HUDEP-2 (cell line): ENCODE measurements around the gene ZFP2.
"Not testable (repeated sequence)": the region's sequence is repeated elsewhere in the genome, so short reads cannot be mapped to it uniquely, and the experiment has no call there.

Experiments used
- DNase-seq, 76 experiments: peaks; one replicate each; lab custom pipeline; 2025; ENCODE audit not compliant: unreplicated experiment in 76 of 76; lab: John Stamatoyannopoulos, UW

Gene ZFP2

DNA sequence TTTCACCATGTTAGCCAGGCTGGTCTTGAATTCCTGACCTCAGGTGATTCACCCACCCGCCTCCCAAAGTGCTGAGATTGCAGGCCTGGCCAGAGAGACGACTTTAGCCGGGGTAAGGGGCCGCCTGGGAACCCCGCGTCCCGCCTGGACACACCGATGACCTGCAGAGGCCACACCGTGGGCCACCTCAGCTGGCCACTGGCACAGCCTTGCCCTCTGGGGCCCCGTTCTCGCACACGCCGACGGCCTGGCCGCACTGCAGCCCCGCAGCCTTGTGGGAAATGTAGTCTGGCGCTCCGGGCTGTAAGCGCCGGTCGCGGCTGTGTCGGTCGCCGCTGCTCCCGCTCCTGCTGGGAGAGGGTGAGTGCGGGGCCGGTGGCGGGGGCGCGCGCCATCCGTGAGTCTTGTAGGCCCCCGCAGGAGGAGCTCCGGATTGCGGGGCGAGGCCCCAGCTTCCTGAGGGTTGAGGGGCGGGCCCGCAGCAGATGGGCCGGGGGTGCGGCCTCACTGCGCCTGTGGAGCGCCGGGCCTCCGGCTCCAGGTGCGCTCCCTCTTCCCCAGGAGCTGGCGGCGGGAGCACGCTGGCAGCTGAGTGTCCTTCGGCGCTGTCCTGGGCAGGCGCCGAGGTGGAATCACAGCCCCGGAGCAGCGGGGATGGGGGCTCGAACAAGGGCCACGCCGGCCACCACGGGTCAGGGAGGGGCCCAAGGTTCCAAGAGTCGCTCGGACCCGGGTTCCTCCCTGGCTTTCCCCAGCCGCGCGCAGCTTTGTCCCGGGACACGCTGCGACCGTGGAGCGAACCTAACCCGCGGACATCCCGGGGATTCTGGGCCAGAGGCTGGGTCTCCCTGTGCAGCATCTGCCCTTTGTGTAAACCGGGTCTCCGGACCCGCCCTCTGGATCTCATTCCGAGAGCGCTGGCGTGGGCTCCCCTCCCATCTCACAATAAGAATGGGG is at the start of gene ZFP2:
ZFP2 (plus strand) TSS at position 299 of the 957 bp plus-strand sequence. CDS start 35,401 bp downstream, outside the sequence.
- DNase-seq, result no peak

DNA sequence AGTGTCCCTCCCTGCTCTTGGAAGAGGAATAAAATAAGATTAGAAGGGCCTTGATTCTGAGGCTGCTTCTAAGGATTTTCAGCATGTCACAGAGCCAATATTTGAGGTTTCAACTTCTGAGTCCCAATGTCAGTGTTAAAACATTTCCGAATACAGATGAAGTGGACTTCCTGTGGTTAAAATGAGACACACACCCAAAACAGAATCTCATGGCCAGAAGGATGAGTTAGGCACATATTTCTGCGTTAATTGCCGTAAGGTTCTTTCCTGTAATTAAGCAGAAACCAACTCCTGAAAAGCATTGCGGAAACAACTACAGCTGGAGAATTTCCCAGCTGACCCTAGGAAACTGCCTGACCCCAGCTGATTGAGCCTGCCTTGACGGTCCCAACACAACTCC is 46.4 kb upstream of the ZFP2 start:
- DNase-seq, result no peak

GRCh38 chr5:178851951-178852350 is 43.8 kb upstream of the ZFP2 start:
- no peak for DNase-seq

DNA sequence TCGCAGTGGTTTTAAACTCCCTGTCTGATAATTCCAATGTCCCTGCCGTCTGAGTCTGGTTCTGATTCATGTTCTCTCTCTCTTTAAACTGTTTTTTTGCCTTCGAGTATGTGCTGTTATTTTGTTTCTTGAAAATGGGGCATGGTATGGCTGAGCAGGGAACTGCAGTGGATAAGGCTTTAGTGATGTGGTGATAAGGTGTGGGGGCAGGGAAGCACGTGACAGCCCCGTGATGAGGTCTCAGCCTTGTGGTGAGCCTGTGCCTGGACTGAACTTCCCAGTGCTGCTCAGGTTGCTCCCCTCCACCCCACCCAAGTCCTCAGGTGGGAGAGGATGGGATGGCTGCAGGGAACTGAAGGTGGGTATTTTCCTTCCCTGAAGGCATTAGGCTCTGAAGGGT is 41.4 kb upstream of the ZFP2 start:
- no peak for DNase-seq

GRCh38 chr5:178859625-178860521 is 35.8 kb upstream of the ZFP2 start, which contains the start of gene ZNF354B:
Gene ZNF354B, plus strand, starts transcription at chr5:178859953. Its CDS starts 1,095 bp downstream, at chr5:178861048.
- DNase-seq, result peak in 75 of 76 experiments; percentile 9 to 78 (median 63)

DNA sequence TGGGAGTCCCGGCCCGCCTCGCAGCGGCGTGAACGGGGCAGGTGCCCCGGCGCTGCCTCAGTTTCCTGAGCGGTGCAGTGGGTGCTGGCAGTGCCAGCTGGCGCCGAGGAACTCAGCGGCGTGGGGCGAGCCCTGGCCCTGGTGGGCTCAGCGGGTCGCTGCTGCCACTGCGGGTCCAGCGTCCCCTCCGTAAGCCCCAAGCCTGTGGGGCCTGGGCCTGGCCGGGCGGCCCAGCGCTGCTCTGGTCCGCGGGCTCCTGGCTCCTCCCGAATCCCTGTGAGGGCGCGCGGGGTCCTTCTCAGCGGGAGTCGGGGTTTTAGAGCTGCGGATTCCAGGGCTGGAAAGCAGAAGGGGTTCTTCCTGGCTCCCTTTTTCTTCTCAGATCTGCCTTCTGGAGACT is 35.1 kb upstream of the ZFP2 start:
- not testable (repeated sequence) for DNase-seq

DNA sequence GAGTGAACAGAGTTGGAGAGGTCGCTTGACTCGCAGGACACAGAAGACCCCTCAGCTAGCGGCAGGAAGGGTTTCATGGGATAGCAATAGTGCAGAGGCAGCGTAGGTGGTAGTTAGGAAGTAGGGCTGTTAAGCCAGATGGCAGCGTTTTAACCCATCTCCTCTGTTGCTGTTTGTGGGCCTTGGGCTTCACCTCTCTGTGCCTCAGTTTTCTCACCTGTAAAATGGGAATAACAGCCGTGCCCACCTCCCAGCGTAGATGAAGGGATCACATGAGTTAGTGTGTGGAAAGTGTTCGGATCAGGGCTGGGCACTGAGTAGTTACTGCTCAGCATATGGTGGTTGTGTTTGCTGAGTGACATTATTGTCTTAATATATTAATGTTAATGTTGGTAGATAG is 34.1 kb upstream of the ZFP2 start:
- DNase-seq, result no peak

DNA sequence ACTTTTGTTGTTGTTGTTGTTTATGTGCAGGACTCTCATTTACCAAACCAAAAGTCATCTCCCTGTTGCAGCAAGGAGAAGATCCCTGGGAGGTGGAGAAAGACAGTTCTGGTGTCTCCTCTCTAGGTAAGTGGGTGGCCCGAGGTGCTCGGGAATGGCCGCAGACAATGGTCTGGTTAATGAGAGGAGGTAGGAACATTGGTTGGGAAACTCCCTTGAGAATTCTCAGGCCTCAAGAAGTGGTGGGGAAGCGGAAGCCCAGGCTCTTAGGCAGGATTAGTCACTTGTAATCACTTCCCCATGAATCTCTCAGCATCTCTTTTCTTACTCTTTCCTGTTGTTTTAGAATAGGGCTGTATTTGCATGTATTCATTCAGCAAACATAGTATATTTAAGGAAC is 28.8 kb upstream of the ZFP2 start:
- no peak for DNase-seq

DNA sequence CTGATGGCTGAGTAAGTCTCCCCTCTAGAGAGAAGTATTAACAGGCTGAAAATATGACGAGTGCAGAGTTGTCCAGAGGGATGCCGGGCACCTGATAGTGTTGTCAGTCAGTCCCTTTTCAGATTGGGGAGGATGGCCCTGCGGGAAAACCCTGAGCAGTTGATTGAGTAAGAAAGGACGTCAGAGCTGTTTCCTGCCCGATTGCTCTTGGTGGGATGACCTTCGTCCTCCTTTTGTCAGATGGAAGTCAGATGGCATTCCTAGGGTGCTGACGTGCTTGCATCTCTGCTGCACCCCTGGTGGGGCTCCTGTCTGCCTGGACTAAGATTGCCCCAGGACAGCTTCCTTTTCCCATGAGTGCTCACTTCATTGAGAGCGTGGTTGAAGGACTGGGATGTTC is 26.1 kb upstream of the ZFP2 start:
- DNase-seq, result no peak

GRCh38 chr5:178870411-178870810 is 25.3 kb upstream of the ZFP2 start:
- no peak for DNase-seq

DNA sequence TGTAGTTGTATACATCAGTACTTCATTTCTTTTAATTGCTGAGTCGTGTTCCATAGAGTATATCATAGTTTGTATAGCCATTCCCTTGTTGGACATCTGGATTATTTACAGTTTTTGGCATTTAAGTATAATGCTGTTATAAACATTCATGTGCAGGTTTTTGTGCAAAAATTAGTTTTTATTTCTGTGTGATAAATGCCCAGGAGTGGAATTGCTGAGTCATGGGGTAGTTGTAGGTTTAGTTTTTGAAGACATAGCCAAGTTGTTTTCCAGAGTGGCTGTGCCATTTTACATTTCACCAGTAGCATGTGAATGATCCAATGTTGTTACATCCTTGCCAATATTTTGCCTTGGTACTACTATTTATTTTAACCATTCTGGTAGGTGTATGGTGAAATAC is 23.4 kb upstream of the ZFP2 start:
- DNase-seq, result no peak

DNA sequence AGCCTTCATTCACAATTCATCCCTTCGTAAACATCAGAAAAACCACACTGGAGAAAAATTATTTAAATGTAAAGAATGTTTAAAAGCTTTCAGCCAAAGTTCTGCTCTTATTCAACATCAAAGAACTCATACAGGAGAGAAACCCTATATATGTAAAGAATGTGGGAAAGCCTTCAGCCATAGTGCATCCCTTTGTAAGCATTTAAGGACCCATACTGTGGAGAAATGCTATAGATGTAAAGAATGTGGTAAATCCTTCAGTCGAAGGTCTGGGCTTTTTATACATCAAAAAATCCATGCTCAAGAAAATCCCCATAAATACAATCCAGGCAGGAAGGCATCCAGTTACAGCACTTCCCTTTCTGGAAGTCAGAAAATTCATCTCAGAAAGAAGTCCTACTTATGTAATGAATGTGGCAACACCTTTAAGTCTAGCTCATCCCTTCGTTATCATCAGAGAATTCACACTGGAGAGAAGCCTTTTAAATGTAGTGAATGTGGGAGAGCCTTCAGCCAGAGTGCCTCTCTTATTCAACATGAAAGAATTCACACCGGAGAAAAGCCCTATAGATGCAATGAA is 12.5 kb upstream of the ZFP2 start:
- not testable (repeated sequence) for DNase-seq

DNA sequence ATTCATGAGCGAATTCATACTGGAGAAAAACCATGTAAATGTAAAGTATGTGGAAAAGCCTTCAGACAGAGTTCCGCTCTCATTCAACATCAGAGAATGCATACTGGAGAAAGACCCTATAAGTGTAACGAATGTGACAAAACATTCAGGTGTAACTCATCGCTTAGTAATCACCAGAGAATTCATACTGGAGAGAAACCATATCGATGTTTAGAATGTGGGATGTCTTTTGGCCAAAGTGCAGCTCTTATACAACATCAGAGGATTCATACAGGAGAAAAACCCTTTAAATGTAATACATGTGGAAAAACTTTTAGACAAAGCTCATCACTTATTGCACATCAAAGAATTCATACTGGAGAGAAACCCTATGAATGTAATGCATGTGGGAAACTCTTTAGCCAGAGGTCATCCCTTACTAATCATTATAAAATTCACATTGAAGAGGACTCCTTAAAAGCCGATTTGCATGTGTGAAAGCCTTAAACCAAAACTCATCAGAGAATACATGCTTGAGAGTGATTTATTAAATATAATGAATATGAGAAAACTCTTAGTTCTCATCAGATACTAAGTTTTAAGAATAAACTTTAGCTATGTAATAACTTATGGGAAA is 11.8 kb upstream of the ZFP2 start:
- no peak for DNase-seq

- DNase-seq, result no peak
Observed at GRCh38 chr5:178899289-178899688, 3.6 kb downstream of the ZFP2 start.

- DNase-seq, result no peak
Observed at GRCh38 chr5:178902849-178903248, 7.1 kb downstream of the ZFP2 start.

DNA sequence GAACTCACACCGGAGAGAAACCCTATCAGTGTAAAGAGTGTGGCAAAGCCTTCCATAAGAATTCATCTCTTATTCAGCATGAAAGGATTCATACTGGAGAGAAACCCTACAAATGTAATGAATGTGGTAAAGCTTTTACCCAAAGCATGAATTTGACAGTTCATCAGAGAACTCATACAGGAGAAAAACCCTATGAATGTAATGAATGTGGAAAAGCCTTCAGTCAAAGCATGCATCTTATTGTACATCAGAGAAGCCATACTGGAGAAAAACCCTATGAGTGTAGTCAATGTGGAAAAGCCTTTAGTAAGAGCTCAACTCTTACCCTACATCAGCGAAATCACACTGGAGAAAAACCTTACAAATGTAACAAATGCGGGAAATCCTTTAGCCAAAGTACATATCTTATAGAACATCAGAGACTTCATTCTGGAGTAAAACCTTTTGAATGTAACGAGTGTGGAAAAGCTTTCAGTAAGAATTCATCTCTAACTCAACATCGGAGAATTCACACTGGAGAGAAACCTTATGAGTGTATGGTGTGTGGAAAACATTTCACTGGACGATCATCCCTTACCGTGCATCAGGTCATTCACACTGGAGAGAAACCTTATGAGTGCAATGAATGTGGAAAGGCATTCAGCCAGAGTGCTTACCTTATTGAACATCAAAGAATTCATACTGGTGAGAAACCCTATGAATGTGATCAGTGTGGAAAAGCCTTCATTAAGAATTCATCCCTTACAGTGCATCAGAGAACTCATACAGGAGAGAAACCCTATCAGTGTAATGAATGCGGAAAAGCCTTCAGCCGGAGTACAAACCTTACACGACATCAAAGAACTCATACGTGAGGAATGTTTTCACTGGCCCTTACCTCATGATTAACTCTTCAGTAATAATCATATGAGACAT is 36.4 kb downstream of the ZFP2 start:
- DNase-seq, result no peak

- DNase-seq, result no peak
Observed at GRCh38 chr5:178940569-178941360, 45.1 kb downstream of the ZFP2 start, which contains the start of gene ZNF454. Gene ZNF454, plus strand, starts transcription at chr5:178941198. Its CDS starts 1,594 bp downstream, at chr5:178942792.

DNA sequence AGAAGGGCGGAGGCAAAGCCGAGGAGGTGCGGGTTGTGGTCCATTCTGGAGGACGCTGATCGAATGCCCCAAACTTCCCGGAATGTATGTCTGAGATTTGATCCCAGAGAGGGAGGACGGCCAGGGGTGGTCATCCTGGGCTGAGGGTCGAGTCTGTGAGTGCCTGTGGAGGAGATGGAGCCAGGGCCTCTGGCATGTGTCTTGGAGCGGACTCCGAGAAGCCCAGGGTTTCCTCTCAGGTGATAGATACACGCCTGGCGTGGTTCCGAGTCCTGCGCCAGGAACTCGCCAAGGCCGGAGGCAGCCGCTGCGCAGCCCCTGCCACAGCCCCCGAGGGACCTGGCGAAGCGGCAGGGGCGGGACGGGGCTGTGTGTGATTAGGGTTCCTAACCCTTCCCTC is 45.6 kb downstream of the ZFP2 start:
- DNase-seq, result no peak
